B cell (primary cell): ENCODE data around the gene SLC39A2.

Experiments used
- CTCF ChIP-seq: fragments of 200-600 bp; IDR thresholded peaks from one replicate; pipeline ENCODE4 v1.8.0; 2022; ENCODE audit warnings: antibody characterized with exemption, mild to moderate bottlenecking
- EZH2 ChIP-seq: IDR thresholded peaks from 2 replicates; pipeline ENCODE4 v1.6.1; 2012; ENCODE audit warnings: borderline replicate concordance, low read depth, mild to moderate bottlenecking, moderate library complexity, low read length; ENCODE audit not compliant: insufficient read depth, poor library complexity, severe bottlenecking

DNA sequence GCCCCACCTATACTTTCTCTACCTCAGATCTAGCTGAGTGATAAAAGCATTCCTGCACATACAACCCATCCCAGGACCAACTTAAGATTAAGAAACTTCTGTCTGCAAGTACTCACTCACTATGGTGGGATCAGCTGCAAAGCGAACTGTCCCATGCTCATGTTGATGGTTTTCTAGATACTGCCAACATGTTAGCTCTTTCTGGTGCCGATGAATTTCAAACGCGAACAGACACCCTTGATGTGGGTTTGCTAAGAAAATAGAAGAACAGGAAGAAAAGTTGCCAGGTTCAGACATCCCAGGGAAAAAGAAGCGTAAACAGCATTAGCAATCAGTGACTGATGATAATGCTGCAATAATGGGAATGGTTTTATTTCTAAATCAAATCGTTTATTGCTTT is 1.5 kb upstream of the SLC39A2 start:
- TF ChIP-seq CTCF (no peak), EZH2 (no peak)
